ENCODE data around the gene DRP2. TPM values are rescaled to one million over a fixed set of nuclear protein-coding genes. Genes with fewer than 3 reads are reported as not detected.
A peak's percentile ranks its signal among the peaks of the same experiment; 100 is the strongest.

DRP2 gene
- total and polyA plus RNA-seq, 2 of the 4 experiments (the other 2 are of a cell fraction) = 7.0 to 7.9 TPM

DNA sequence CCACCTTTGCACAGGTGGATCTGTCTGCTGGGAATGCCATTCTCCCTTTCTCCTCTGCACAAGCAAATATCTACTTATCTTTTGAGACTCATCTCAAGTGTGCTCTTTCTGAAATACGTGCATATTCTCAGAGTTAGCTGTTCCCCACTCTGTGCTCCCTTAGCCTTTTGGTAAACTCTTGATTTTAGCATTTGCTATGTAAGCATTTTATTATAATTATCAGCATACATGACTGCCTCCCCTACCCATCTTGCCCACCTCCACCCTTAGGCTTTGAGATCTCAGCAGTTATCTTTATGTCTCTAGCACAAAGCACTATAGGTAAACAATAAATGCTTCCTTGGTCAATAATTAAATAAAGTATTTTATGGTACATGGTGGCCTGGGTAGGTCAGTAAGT, 11.5 kb downstream of the DRP2 start:
- H2BK20ac ChIP-seq (ENCODE audit: low read depth, low read length) = peak overlapping the region; percentile 91
- H4K8ac ChIP-seq (ENCODE audit: low read depth in 2 of 2, low read length in 2 of 2) = no peak overlapping the region
- peak overlapping the region; percentile 48; the same call in 1 of the 2 replicates for H3K14ac ChIP-seq (replicated peaks; ENCODE audit: low read depth, low read length)
- peak overlapping the region; percentile 41; the same call in 1 of the 2 replicates for H3K18ac ChIP-seq (ENCODE audit: low read depth, low read length)
- DNase-seq (no peak), ATAC-seq (ENCODE audit: low read depth) (no peak)
- no TSS peak for BruUV-seq (replicated peaks)
- no peak overlapping the region for H2AK9ac ChIP-seq (replicated peaks; ENCODE audit: low read depth, low read length, poor library complexity)
- CTCF ChIA-PET = no interaction called here
- peaks cover 15% of the 10 kb centered on the region for H3K4me1 ChIP-seq (ENCODE audit: control insufficient read depth, insufficient read depth, low read length)
- POLR2A ChIA-PET (ENCODE audit: unreplicated experiment) = no interaction called here
- H4K5ac ChIP-seq (ENCODE audit: low read depth, low read length) = peak overlapping the region; percentile 48; the same call in 1 of the 2 replicates
- WGBS, 2 experiments (ENCODE audit: extremely low coverage in 2 of 2, insufficient read length in 1 of 2) = no CpG with 5 or more reads among the region's 1 CpG
- no peak overlapping the region for H2AFZ ChIP-seq (replicated peaks; ENCODE audit: low read length, poor library complexity)
- H3K56ac ChIP-seq (ENCODE audit: extremely low read depth, insufficient read depth, low read length) = 0 out of 2 replicates have a peak overlapping the region, but pooled peaks have one; percentile 9
- intact Hi-C loops (cut with micrococcal nuclease) (no loop called here), in situ Hi-C loops (cut with MboI; ENCODE audit: low sequenced_read_pairs) (no loop called here), dilution Hi-C loops (cut with HindIII; ENCODE audit: low sequenced_read_pairs, unreplicated experiment) (no loop called here)
- peak overlapping the region; percentile 57 for H2BK5ac ChIP-seq (ENCODE audit: low read depth, low read length, poor library complexity, severe bottlenecking)
- H3K27me3 ChIP-seq (ENCODE audit: control insufficient read depth, insufficient read depth, low read length) = peaks cover 2% of the 10 kb centered on the region; the same call in 1 of the 2 replicates
- H3K4ac ChIP-seq (ENCODE audit: low read depth, low read length) = peak overlapping the region; percentile 57; the same call in 1 of the 2 replicates
- H3K9ac ChIP-seq (ENCODE audit: low read depth, low read length) = no peak overlapping the region
- no peak overlapping the region for H3K23ac ChIP-seq (ENCODE audit: low read depth, low read length)
- no peaks in the 10 kb centered on the region for H4K20me1 ChIP-seq (ENCODE audit: insufficient read depth, low read length)
- H4K91ac ChIP-seq (ENCODE audit: insufficient read depth, low read depth, low read length) = peak overlapping the region; percentile 38; the same call in 1 of the 2 replicates
- H3K9me3 ChIP-seq (ENCODE audit: control insufficient read depth, insufficient read depth, low read length) = no peaks in the 10 kb centered on the region
- peaks cover 10% of the 10 kb centered on the region for H3K9me1 ChIP-seq (ENCODE audit: insufficient read depth, low read length)
- peaks cover 0 to 11% of the 10 kb centered on the region in 2 experiments; a peak in 1 of 4 replicates for H3K79me1 ChIP-seq (ENCODE audit: low read depth in 1 of 2, low read length in 2 of 2)
- H3K27ac ChIP-seq (ENCODE audit: insufficient read depth, low read length) = no peak overlapping the region
- no peak overlapping the region; the same call in 2 of the 3 replicates for H2BK15ac ChIP-seq (ENCODE audit: low read depth, low read length)
- H2BK120ac ChIP-seq (ENCODE audit: low read depth, low read length) = peak overlapping the region; percentile 63
- H2AK5ac ChIP-seq (ENCODE audit: low read depth, low read length) = peak overlapping the region; percentile 31; the same call in 1 of the 2 replicates
- no peak overlapping the region for H3K4me3 ChIP-seq (ENCODE audit: insufficient read depth, low read depth, low read length)
- no peak overlapping the region; the same call in 1 of the 2 replicates for H3K4me2 ChIP-seq (ENCODE audit: low read depth, low read length)
- no peaks in the 10 kb centered on the region for H3K36me3 ChIP-seq (ENCODE audit: control insufficient read depth, insufficient read depth, low read length)
- TF ChIP-seq SMC3 (IDR thresholded peaks at IDR 0.05; ENCODE audit: low read depth, low read length) (no peak), MAFK (IDR thresholded peaks at IDR 0.05; ENCODE audit: low read depth, low read length) (peak; percentile 71)

Measured in IMR-90 (cell line).